Adrenal gland (tissue), 5 donors: ENCODE measurements around the gene RANBP10.

Source experiments
- CTCF ChIP-seq, 6 experiments: fragments of 450-650 bp in 4 of 6; fragments of 200-600 bp in 2 of 6; sonication (generic) in 1 of 6; IDR thresholded peaks; 1 replicate in 5 of 6; 2 replicates in 1 of 6; pipeline versions ENCODE4 v1.5.1 to v1.8.0; 2016 to 2021; ENCODE audit warnings: antibody characterized with exemption in 6 of 6, mild to moderate bottlenecking in 2 of 6, moderate library complexity in 1 of 6
- POLR2A ChIP-seq, 2 donors: fragments of 450-650 bp; IDR thresholded peaks; one replicate each; pipeline ENCODE4 v1.6.1; 2017; ENCODE audit warnings: antibody characterized with exemption in 2 of 2, mild to moderate bottlenecking in 2 of 2, moderate library complexity in 1 of 2
- donor health status: DM: no; HTN: no; CAD: no.

DNA sequence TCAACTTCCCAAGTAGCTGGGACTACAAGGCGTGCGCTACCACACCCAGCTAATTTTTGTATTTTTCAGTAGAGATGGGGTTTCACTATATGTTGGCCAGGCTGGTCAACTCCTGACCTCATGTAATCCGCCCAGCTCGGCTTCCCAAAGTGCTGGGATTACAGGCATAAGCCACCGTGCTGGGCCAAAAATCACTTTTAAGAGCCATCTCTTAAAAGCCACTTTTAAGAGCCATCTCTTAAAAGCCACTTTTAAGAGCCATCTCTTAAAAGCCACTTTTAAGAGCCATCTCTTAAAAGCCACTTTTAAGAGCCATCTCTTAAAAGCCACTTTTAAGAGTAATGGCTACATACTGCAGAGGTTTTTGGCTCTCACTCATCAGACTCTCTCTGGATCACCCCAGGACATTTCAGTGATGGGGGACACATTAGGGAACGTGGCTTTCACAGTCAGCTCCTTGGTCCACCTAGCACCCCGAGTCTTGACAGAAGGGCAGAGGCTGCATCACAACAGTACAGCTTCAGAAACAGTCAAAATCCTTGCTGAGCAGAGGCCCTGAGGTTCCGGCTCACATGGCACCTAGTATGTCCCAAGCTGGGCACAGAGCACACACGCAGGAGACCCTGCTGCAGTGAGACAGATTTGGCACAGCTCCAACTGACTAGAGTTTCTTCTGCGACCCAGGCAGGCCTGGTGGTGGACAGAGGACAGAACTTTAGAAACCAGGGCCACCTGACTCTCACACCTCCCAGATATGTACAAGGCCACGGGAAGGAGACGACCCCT lies 23.6 kb downstream of the RANBP10 start:
- no peak for TF ChIP-seq CTCF (IDR thresholded peaks at IDR 0.05)
- TF ChIP-seq POLR2A (IDR thresholded peaks at IDR 0.05): no peak
